ENCODE measurements around the gene MYBPH. TPM values are rescaled to one million over a fixed set of nuclear protein-coding genes. Genes with fewer than 3 reads are reported as not detected.

Gene MYBPH, protein sequence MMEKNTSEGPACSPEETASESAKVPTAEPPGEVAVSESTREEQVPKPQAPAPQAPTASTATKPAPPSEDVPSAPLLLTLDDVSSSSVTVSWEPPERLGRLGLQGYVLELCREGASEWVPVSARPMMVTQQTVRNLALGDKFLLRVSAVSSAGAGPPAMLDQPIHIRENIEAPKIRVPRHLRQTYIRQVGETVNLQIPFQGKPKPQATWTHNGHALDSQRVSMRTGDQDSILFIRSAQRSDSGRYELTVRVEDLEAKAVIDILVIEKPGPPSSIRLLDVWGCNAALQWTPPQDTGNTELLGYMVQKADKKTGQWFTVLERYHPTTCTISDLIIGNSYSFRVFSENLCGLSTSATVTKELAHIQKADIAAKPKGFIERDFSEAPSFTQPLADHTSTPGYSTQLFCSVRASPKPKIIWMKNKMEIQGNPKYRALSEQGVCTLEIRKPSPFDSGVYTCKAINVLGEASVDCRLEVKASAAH
- total RNA-seq = 0.11 and 0.75 TPM in 2 replicates

DNA sequence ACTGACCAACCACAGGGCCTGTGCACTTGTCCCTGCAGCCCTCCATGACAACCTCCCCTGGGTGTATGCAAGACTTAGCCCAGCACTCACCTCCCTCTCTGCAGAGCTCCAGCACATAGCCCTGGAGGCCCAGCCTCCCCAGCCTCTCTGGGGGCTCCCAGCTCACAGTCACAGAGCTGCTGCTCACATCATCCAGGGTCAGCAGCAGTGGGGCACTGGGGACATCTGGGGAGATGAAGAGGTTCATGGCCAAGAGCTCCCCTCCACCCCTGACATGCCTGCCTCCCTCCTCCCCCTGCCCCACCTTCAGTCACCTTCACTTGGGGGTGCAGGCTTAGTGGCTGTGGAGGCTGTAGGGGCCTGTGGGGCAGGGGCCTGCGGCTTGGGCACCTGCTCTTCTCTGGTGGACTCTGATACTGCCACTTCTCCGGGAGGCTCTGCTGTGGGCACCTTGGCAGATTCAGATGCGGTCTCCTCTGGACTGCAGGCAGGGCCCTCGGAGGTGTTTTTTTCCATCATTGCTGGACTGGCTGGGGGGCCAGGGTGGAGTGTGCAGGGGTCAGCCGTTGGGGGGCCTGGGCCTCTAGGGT lies at the start of gene MYBPH:
MYBPH (minus strand) TSS at position 590 of the 590 bp plus-strand sequence; CDS start at position 519, 71 bp downstream.

DNA sequence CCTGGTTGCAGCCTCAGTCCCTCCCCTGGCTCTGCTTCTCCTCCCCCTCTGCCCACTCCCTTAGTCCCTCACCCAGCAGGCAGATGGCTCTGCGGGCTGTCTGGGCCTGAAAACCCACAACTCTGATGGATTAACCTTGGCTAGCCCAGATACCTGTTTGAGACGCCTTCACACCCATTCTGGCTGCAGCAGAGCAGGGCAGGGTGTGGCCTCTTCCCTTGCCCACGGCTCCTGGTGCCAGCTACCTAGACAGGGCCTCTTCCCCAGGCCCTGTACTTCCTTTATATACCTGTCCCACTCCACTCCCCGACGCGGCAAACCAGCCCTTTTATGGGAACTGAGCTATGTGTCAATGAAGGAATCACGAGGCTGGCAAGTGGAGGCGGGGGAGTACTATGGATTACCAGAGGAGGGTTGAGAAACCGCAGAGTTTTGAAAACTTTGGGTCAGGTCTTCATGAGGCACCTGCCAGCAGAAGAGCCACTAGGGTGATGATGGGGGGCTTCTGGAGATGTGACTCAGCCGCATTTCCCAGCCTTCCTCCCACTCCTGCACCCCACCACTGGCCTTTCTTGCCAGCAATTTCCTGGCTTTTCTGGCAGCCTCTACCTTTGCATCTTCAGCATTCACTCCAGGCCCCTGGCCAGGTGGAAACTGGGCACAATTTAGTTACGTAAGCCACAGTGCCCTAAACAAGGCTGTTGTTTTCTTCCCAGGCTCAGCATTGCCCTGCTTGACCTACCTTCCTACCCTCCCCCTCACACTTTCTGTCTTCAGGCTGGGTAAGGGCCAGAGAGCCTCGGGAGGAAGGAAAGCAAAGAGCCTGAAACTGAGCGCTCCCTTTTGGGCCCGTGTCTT lies 11.0 kb upstream of the MYBPH start, which contains the start of gene CHI3L1:
CHI3L1 (minus strand) TSS at position 259 of the 858 bp plus-strand sequence; CDS start at position 178, 81 bp downstream.

DNA sequence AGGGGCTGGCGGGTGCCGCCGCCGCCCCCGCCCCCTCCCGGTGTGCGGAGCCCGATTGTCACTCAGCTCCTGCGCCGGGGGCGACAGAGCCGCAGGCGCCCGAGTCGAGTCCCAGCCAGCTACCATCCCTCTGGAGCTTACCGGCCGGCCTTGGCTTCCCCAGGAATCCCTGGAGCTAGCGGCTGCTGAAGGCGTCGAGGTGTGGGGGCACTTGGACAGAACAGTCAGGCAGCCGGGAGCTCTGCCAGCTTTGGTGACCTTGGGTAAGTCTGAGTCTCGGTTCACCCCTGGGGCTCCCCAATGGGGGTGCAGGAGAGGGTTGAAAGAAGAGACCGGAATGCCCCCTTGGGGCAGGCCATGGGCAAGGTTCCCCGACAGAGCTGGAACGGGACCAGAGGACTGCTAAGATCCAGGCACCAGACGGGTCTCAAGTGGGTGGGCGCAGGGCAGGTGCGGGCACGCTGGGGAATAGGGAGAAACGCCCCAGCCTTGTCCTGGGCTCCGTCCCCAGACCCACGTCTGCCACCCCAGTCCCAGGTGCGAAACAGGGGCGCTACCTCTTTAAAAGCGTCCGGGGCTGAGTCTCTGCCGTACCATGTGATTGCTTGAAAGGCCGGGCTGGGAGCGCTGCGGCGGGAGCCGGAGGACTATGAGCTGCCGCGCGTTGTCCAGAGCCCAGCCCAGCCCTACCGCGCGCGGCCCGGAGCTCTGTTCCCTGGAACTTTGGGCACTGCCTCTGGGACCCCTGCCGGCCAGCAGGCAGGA lies 47.8 kb downstream of the MYBPH start, which contains the start of gene ADORA1:
ADORA1 (plus strand) TSS at position 61 of the 765 bp plus-strand sequence. CDS start 1,116 bp downstream, outside the sequence.

Other genes with a start within 250 kb of the MYBPH start
- 43.8 and 47.1 TPM in 2 replicates for gene KLHL12, start 248.6 kb downstream of the MYBPH start, total RNA-seq
- 79.6 and 86.6 TPM in 2 replicates for gene ADIPOR1, start 217.5 kb downstream of the MYBPH start, total RNA-seq
- gene CYB5R1, start 208.6 kb downstream of the MYBPH start, total RNA-seq = 24.0 and 38.1 TPM in 2 replicates
- gene TMEM183A, start 168.5 kb downstream of the MYBPH start, total RNA-seq = 82.7 and 103 TPM in 2 replicates
- 5.0 and 10.1 TPM in 2 replicates for gene PPFIA4, start 149.3 kb downstream of the MYBPH start, total RNA-seq
- not detected in 2 replicates for gene MYOG, start 89.8 kb downstream of the MYBPH start, total RNA-seq
- gene ADORA1, start 48.1 kb downstream of the MYBPH start, total RNA-seq = 4.1 and 7.5 TPM in 2 replicates
- 22.4 and 400 TPM in 2 replicates for gene CHI3L1, start 10.9 kb upstream of the MYBPH start, total RNA-seq
- under 0.01 TPM in 1 of 2 replicates, not detected in the other for gene CHIT1, start 53.8 kb upstream of the MYBPH start, total RNA-seq
- 2.7 and 8.9 TPM in 2 replicates for gene BTG2, start 129.7 kb upstream of the MYBPH start, total RNA-seq
- 0.33 and 8.4 TPM in 2 replicates for gene FMOD, start 175.3 kb upstream of the MYBPH start, total RNA-seq

Measured in uterine smooth muscle cell (primary cell).